ENCODE measurements around the gene CD79B. TPM values are rescaled to one million over a fixed set of nuclear protein-coding genes. Genes with fewer than 3 reads are reported as not detected.

CD79B gene
- total RNA-seq, 1 experiment from 2014 or later = 0.59 TPM

DNA sequence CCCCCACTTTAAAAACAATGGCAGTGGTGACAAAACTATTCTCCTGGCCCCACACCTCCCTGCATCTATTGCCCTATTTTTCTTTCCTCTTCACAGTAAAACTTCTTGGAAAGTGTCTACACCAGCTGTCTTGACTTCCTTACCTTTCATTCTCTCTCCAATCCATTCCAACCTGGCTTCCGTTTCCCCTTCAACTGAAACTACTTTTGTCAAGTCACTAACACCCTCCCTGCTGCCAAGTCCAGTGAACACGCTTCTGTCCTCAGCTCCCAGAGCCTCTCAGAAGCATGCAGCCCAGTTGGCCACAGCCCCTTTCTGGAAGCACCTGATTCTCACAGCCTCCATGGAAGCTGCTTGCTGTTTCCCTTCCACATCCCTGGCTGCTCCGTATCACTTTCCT, 44.6 kb upstream of the CD79B start:
- intact Hi-C loops (cut with micrococcal nuclease) = no loop called here
- ChIA-PET RAD21 (ENCODE audit: low non-redundant PET in 1 of 2, low total read pairs in 2 of 2, uncharacterized antibody in 2 of 2, unreplicated experiment in 2 of 2) (no interaction called here), CTCF (interaction anchor here (1.2 to 1.7 kb wide), 4 partner anchors 11 to 49 kb away, joined by 3 to 6 read pairs (median 4); no protein-coding TSS in a partner anchor), POLR2A (no interaction called here)
- H4K20me1 ChIP-seq (ENCODE audit: insufficient read depth) = no peaks in the 10 kb centered on the region
- ATAC-seq (no peak), DNase-seq (ENCODE audit: low read depth, low spot score) (no peak)
- H3K9me2 ChIP-seq (ENCODE audit: insufficient read depth) = no peaks in the 10 kb centered on the region
- H3K9me3 ChIP-seq (ENCODE audit: control insufficient read depth in 1 of 2, insufficient read depth in 1 of 2, low read depth in 1 of 2, low read length in 2 of 2) = no peaks in the 10 kb centered on the region
- no peaks in the 10 kb centered on the region for H3K27me3 ChIP-seq (ENCODE audit: insufficient read depth, low read length)
- no peaks in the 10 kb centered on the region for H3K79me2 ChIP-seq (ENCODE audit: insufficient read depth, low read length)
- no TSS peak for BruUV-seq (replicated peaks)
- no peak overlapping the region for H3K9ac ChIP-seq (ENCODE audit: low read length)
- H3K4me3 ChIP-seq (replicated peaks in 1 of 2; ENCODE audit: low read depth in 1 of 2, low read length in 2 of 2) = no peak overlapping the region
- no peaks in the 10 kb centered on the region for H3K36me3 ChIP-seq (ENCODE audit: control insufficient read depth in 1 of 2, insufficient read depth in 2 of 2, low read length in 2 of 2)
- no peak overlapping the region for H2AFZ ChIP-seq (ENCODE audit: low read depth, low read length, poor library complexity, severe bottlenecking)
- no peak overlapping the region for H3K27ac ChIP-seq (ENCODE audit: low read depth, low read length)
- peaks cover 23 to 38% of the 10 kb centered on the region in 2 experiments for H3K4me1 ChIP-seq (ENCODE audit: control insufficient read depth in 1 of 2, insufficient read depth in 2 of 2, low read length in 2 of 2)
- TF ChIP-seq ZNF274 (IDR thresholded peaks at IDR 0.05; ENCODE audit: low read depth, low read length) (no peak), CTCF (IDR thresholded peaks at IDR 0.05 in 2 of 3, conservative IDR thresholded peaks at IDR 0.05 in 1 of 3; ENCODE audit: borderline replicate concordance in 1 of 3, insufficient read depth in 1 of 3, low read depth in 2 of 3, low read length in 2 of 3) (no peak), REST (IDR thresholded peaks at IDR 0.05; ENCODE audit: low read depth) (no peak), EZH2 (IDR thresholded peaks at IDR 0.05) (no peak)
- H3K4me2 ChIP-seq (ENCODE audit: low read length) = no peak overlapping the region

All from HCT116 (cell line).